ENCODE results near the gene STK24. TPM values are rescaled to one million over a fixed set of nuclear protein-coding genes. Genes with fewer than 3 reads are reported as not detected.

The STK24 gene
- total RNA-seq = 14.9 and 27.6 TPM in 2 replicates

GRCh38 chr13:98576963-98577835 is at the start of gene STK24:
STK24 (minus strand) TSS chr13:98577107; CDS start chr13:98576786, 321 bp downstream.

Other genes starting within 250 kb of the STK24 start
- gene SLC15A1, start 175.6 kb upstream of the STK24 start, total RNA-seq = not detected in 2 replicates